BE2C (cell line): ENCODE results near the gene CBX3.

ENCODE experiments used
- DNase-seq: peaks from one replicate; pipeline ENCODE4 v3.0.0-alpha.2; 2020
- H3K27me3 ChIP-seq: fragments of 250-450 bp; sonication (Bioruptor Pico); 2 replicates; pipeline ENCODE4 v1.5.1; 2020; ENCODE audit warnings: mild to moderate bottlenecking
- H3K36me3 ChIP-seq: fragments of 250-450 bp; sonication (Bioruptor Pico); 2 replicates; pipeline ENCODE4 v1.5.1; 2020; ENCODE audit warnings: mild to moderate bottlenecking
- H3K4me1 ChIP-seq: fragments of 250-450 bp; sonication (Bioruptor Pico); 2 replicates; pipeline ENCODE4 v1.5.1; 2020
- H3K4me3 ChIP-seq: 2 replicates; pipeline ENCODE4 v1.5.1; 2011; ENCODE audit warnings: low read depth, low read length
- H3K9me3 ChIP-seq: fragments of 250-450 bp; sonication (Bioruptor Pico); 2 replicates; pipeline ENCODE4 v1.5.1; 2020
- CTCF ChIP-seq: IDR thresholded peaks from 2 replicates; pipeline ENCODE4 v1.5.1; 2012; ENCODE audit warnings: mild to moderate bottlenecking, low read depth, low read length

CBX3 gene

DNA sequence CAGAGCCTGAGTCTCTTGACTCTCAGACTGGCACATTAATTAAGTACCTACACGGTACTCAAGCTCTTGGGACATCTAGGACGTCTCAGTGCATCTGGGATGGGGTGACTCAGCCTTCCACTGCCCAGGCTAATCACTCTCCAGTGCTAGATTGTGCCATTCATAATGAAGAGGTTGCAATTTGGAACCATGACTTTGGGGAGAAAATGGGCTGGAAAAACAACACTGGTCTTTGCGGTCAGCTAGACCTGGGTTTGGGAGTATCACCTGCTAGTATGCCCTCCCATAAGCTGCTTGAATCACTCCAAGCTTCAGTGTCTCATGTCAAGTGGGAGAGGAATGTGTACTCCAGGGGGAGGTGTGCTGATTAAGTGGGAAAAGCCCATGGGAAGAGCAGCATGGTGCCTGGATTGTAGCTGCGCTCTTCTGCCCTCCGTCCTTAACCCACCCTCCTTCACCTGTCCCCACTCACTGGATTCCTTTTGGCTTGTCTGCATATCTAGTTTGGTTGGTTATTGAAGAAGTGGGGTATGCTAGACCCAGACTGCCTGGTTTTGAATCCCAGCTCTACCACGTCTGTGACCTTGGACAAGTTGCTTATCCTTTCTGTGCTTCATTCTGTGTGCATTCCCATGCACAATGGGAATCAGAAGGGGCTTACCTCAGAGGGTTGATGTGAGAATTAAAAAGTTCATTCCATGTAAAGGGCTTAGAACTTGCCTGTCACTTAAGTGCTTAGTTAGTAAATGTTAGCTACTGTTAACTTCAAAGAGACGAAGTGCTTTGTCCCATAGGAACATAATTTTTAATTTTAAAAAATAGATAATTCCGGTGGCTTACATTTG, 45.8 kb upstream of the CBX3 start:
- no peak for TF ChIP-seq CTCF
- no peak for DNase-seq
- Histone ChIP-seq H3K27me3 (peaks cover 72% of the 10 kb centered on the region), H3K9me3 (peaks cover 3% of the 10 kb centered on the region; the same call in 1 of the 2 replicates), H3K4me3 (no peak overlapping the region), H3K4me1 (no peaks in the 10 kb centered on the region), H3K36me3 (no peaks in the 10 kb centered on the region)

DNA sequence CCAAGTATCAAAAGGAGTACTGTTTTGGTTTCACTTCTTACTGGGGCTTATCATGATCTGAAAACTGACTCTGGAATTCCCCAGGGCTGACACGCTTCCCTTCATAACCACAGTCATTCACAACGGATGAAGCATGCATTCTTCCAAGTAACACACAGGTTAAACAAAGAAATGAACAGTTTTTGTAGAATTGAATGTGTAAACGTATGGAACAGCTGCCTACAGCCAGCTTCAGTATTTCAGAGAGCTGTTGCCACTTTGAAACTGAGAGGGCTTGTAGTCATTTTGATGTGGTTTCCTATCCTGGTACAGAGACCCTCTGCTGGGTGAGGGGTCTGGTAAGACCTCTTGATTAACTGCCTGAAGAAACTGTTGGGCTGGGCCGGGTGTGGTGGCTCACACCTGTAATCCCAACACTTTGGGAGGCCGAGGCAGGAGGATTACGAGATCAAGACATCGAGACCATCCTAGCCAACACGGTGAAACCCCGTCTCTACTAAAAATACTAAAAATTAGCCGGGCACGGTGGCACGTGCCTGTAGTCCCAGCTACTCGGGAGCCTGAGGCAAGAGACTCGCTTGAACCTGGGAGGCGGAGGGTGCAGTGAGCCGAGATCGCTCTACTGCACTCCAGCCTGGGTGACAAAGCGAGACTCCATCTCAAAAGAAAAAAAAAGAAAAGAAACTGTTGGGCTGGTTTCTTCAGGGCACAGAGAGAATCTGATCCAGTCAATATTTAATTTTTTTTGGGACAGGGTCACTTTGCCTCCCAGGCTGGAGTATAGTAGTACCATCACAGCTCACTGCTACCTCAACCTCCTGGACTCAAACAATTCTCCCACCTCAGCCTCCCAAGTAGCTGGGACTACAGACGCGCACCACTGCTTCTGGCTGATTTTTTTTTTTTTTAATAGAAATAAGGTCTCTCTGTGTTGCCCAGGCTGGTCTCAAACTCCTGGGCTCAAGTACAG, 44.8 kb upstream of the CBX3 start:
- no peaks in the 10 kb centered on the region for H3K4me1 ChIP-seq
- no peak for DNase-seq
- H3K36me3 ChIP-seq, result no peaks in the 10 kb centered on the region
- peaks cover 65% of the 10 kb centered on the region for H3K27me3 ChIP-seq
- no peak for TF ChIP-seq CTCF
- H3K4me3 ChIP-seq, result no peak overlapping the region
- H3K9me3 ChIP-seq, result peaks cover 1% of the 10 kb centered on the region; the same call in 1 of the 2 replicates

- Histone ChIP-seq H3K36me3 (no peaks in the 10 kb centered on the region), H3K4me1 (no peaks in the 10 kb centered on the region), H3K4me3 (no peak overlapping the region), H3K9me3 (no peaks in the 10 kb centered on the region), H3K27me3 (peaks cover 56% of the 10 kb centered on the region)
- DNase-seq, result no peak
- TF ChIP-seq CTCF, result no peak
These were observed 43.9 kb upstream of the CBX3 start for GRCh38 chr7:26157520-26158105.

DNA sequence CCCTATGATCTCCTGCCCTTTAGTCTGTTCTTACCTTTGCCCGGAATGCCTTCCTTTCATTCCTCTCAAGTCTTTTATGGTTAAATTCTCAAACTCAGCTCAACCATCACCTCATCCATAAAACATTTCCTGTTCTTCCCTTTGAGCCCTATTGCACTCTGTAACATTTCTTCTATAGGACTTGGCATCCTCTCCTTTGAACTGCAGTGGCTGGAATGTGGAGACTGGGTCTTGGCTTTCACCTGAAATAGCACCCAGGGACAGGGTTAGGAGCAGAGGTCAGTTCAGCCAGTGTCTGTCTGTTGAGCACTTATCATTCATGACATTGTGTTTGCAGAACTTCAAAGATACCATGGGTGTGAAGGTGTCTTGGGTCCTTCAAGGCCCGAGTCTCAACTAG, 42.3 kb upstream of the CBX3 start:
- TF ChIP-seq CTCF, result no peak
- Histone ChIP-seq H3K27me3 (peaks cover 40% of the 10 kb centered on the region), H3K4me3 (no peak overlapping the region), H3K9me3 (no peaks in the 10 kb centered on the region), H3K36me3 (no peaks in the 10 kb centered on the region), H3K4me1 (no peaks in the 10 kb centered on the region)
- no peak for DNase-seq

GRCh38 chr7:26160896-26161295, 40.6 kb upstream of the CBX3 start:
- H3K4me1 ChIP-seq, result no peaks in the 10 kb centered on the region
- H3K9me3 ChIP-seq, result no peaks in the 10 kb centered on the region
- TF ChIP-seq CTCF, result no peak

More at GRCh38 chr7:26160896-26161295, 40.6 kb upstream of the CBX3 start:
- H3K36me3 ChIP-seq, result no peaks in the 10 kb centered on the region
- DNase-seq, result no peak
- H3K4me3 ChIP-seq, result no peak overlapping the region
- peaks cover 23% of the 10 kb centered on the region for H3K27me3 ChIP-seq
